GM21381 (cell line): ENCODE measurements around the gene TMEM252.

Experiments used
- ATAC-seq: cut with Tn5 transposase; IDR thresholded peaks from one replicate; pipeline ENCODE4 v1.9.1; 2021; ENCODE audit warnings: mild to moderate bottlenecking, moderate library complexity; ENCODE audit not compliant: unreplicated experiment

The TMEM252 gene

GRCh38 chr9:68545033-68545705, 4.5 kb upstream of the TMEM252 start:
- ATAC-seq: no peak

- ATAC-seq: no peak
Measured at GRCh38 chr9:68541568-68541967, 885 bp upstream of the TMEM252 start.

GRCh38 chr9:68538200-68538599, 2.5 kb downstream of the TMEM252 start:
- ATAC-seq: no peak

GRCh38 chr9:68537616-68537880, 3.1 kb downstream of the TMEM252 start:
- no peak for ATAC-seq

- ATAC-seq: no peak
Measured at GRCh38 chr9:68536876-68537615, 3.6 kb downstream of the TMEM252 start.

GRCh38 chr9:68533678-68534077, 7.0 kb downstream of the TMEM252 start:
- ATAC-seq: no peak

GRCh38 chr9:68532131-68532530, 8.6 kb downstream of the TMEM252 start:
- ATAC-seq: no peak

GRCh38 chr9:68530618-68531017, 10.1 kb downstream of the TMEM252 start:
- ATAC-seq: no peak

- ATAC-seq: no peak
Measured at GRCh38 chr9:68523367-68523936, 17.2 kb downstream of the TMEM252 start.

GRCh38 chr9:68522954-68523353, 17.7 kb downstream of the TMEM252 start:
- no peak for ATAC-seq

- ATAC-seq: no peak
Measured at GRCh38 chr9:68522131-68522530, 18.6 kb downstream of the TMEM252 start.

GRCh38 chr9:68515326-68516017, 25.2 kb downstream of the TMEM252 start:
- no peak for ATAC-seq

GRCh38 chr9:68513981-68514380, 26.7 kb downstream of the TMEM252 start:
- no peak for ATAC-seq

- no peak for ATAC-seq
Measured at GRCh38 chr9:68513385-68513784, 27.3 kb downstream of the TMEM252 start.

- no peak for ATAC-seq
Measured at GRCh38 chr9:68509689-68510088, 31.0 kb downstream of the TMEM252 start.

GRCh38 chr9:68508547-68508946, 32.1 kb downstream of the TMEM252 start:
- ATAC-seq: no peak

- no peak for ATAC-seq
Measured at GRCh38 chr9:68507806-68508145, 32.9 kb downstream of the TMEM252 start.

- ATAC-seq: no peak
Measured at GRCh38 chr9:68507130-68507805, 33.4 kb downstream of the TMEM252 start.

- no peak for ATAC-seq
Measured at GRCh38 chr9:68506551-68506950, 34.1 kb downstream of the TMEM252 start.

- peak; percentile 49 for ATAC-seq
Measured at GRCh38 chr9:68505681-68506409, 34.8 kb downstream of the TMEM252 start.

- ATAC-seq: no peak
Measured at GRCh38 chr9:68502279-68502678, 38.4 kb downstream of the TMEM252 start.
